ENCODE measurements around the gene CHAF1B.

CHAF1B gene

DNA sequence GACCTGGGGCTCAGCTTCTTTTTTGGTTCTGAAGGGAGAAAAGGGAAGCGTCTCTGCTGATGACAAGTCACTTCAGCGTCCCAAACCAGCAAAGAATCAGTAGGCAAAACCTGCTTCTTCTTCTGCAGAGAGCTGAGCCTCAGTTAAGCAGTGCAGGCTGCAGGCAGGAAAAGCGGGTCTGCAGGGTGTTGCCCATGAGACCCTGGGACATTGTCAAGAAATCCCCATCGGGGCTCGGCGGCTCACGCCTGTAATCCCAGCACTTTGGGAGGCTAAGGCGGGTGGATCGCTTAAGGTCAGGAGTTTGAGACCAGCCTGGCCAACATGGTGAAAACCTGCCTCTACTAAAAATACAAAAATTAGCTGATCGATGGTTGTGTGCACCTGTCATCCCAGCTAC is 78.0 kb downstream of the CHAF1B start:
- no peak for DNase-seq (ENCODE audit: low read depth in 2 of 2)

DNA sequence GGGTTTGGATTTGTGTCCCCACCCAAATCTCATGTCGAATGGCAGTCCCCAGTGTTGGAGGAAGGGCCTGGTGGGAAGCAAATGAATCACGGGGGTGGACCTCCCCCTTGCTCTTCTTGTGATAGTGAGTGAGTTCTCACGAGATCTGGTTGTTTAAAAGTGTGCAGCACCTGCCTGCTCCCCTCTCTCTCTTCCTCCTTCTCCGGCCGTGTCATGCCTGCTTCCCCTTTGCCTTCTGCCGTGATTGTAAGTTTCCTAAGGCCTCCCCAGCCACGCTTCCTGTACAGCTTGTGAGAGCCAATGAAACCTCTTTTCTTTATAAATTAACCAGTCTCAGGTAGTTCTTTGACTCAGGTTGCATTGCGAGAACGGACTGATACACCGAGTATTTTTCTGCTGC is 78.8 kb downstream of the CHAF1B start:
- DNase-seq (ENCODE audit: low read depth in 2 of 2): no peak

DNA sequence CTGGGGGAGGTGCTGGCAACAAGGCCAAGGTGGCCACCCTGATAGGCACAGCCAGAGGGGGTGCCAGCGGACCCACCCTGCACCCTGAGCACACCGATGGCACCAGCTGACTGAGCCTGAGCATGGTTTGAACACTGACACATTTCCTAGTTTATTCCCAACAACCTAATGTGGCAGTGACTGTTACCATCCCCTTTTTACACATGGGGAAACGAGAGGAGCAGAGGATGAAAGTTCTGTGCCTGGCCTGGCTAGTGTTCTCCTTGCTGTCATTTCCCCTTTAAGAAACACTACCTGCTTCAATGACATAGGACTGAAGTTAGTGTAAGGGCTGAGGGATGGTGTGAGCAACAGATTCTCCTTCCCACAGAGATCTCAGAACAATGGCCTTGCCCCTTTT is 79.4 kb downstream of the CHAF1B start:
- no peak for DNase-seq (ENCODE audit: low read depth in 2 of 2)

DNA sequence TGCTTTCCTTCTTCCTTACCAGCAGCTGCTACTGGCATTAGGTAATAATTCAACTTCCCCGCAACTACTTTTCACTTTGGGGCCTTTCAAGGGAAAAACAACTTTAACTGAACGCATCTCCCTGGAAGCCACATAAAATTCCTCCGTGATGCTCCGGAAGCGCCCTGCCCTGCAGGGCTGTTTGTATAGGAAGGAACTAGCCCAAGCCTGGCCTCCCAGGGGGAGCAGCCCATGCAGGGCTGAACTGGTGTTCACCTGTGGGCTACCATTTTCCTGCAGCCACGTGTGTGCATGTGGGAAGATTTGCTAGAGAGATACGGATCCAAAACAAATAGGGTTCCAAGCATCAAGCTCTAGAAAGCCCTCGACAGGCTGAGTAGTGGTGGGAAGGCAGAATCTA is 80.3 kb downstream of the CHAF1B start:
- no peak for DNase-seq (ENCODE audit: low read depth in 2 of 2)

DNA sequence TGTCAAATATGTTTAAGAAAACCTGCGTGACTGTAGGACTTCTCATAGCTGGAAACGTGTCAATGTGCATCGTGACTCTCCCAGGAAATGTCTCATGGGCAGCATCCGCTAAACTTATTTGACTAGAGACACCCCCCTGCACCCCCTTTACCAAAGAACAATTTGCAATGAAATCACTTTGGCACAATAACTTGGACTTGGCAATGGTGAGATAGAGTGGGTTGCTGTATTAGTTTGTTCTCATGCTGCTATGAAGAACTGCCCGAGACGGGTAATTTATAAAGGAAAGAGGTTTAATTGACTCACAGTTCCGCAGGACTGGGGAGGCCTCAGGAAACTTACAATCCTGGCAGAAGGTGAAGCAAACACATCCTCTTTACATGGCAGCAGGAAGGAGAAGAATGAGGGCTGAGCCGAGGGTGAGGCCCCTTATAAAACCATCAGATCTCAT is 80.9 kb downstream of the CHAF1B start:
- no peak for DNase-seq (ENCODE audit: low read depth in 2 of 2)
